Keratinocyte (primary cell): ENCODE data around the gene FOXL3.

ENCODE experiments used
- CTCF ChIP-seq, 3 experiments: IDR thresholded peaks in 1 of 3; conservative IDR thresholded peaks in 1 of 3; optimal IDR thresholded peaks in 1 of 3; 2 replicates in 2 of 3; 3 replicates in 1 of 3; pipeline versions ENCODE3 to v1.5.1; 2011; ENCODE audit warnings: low read length in 3 of 3, mild to moderate bottlenecking in 3 of 3, moderate library complexity in 2 of 3, control low read depth in 1 of 3, inconsistent platforms in 1 of 3; ENCODE audit not compliant: insufficient read depth in 2 of 3; ENCODE audit errors: extremely low read depth in 1 of 3
- EZH2 ChIP-seq: IDR thresholded peaks from one replicate; pipeline ENCODE4 v1.6.1; 2012; ENCODE audit warnings: inconsistent platforms, mild to moderate bottlenecking, low read length, moderate library complexity

GRCh38 chr7:252216-252965 lies 37.6 kb upstream of the FOXL3 start:
- TF ChIP-seq CTCF (optimal IDR thresholded peaks at IDR 0.05 in 1 of 3, IDR thresholded peaks at IDR 0.05 in 1 of 3, conservative IDR thresholded peaks at IDR 0.05 in 1 of 3; ENCODE audit: extremely low read depth in 1 of 3, insufficient read depth in 2 of 3, low read length in 3 of 3) (no peak), EZH2 (no peak)
